Measurements from ENCODE around the gene CNTNAP2.
"Not testable (repeated sequence)": the region's sequence is repeated elsewhere in the genome, so short reads cannot be mapped to it uniquely, and the experiment has no call there.

CNTNAP2 gene

DNA sequence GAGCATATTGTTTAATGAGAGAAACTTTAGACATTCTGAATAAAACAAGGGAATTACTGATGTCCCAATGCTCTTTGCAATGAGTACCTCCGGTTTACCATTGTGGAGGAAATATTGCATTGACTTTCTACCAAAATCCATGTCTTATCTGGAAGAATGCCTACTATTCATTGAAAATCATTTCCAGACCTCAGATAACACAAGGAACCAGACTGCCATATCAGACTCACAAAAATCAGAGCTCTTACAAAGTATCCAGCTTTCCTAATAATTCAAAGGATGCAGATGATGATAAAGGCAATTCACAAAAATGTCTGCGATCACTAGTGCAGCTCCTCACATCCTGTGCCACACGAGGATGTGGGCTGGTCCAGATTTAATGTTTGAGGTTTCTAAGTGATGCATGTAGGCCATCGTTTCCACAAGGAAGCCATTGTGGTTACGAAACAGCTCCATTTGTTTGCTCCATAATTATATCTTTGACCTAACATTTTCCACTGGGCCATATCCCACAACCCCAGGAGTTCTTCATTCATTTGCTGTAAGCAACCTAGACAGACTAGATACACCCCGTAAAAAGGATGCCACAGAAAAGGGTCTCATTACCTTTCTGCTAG is 1642.8 kb downstream of the CNTNAP2 start:
- no peak overlapping the region for H3K4me3 ChIP-seq (ENCODE audit: extremely low read depth, insufficient read depth, low read length, poor library complexity, severe bottlenecking)
- H3K27ac ChIP-seq (ENCODE audit: low read depth, low read length, severe bottlenecking) = no peak overlapping the region
- H3K4me1 ChIP-seq (ENCODE audit: control insufficient read depth, insufficient read depth, low read length, poor library complexity, severe bottlenecking) = no peaks in the 10 kb centered on the region
- 96 to 100% methylated on average over 3 to 4 of the region's 6 CpGs for WGBS, 2 experiments (ENCODE audit: insufficient coverage in 2 of 2)
- H3K36me3 ChIP-seq (ENCODE audit: control insufficient read depth, insufficient read depth, low read length) = no peaks in the 10 kb centered on the region
- H3K9me3 ChIP-seq (ENCODE audit: control insufficient read depth, low read length) = no peaks in the 10 kb centered on the region

DNA sequence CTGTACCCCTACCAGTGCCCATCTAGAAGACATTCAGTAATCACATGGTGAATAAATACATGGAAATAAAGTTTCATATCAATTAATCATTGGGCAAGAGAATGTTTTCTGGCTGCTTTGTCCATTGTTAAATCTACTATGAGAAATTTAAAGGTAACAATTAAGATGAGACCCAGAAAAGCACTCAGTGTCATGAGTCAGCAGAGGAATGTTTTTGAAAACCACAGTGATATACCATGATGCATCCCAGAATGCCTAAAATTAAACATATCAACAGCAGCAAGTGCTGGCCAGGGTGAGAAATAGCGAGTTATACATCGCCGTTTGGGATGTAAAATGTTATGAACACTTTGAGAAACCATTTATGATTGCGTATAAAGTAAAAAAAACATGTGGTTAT is 1648.7 kb downstream of the CNTNAP2 start:
- Histone ChIP-seq H3K27ac (ENCODE audit: low read depth, low read length, severe bottlenecking) (no peak overlapping the region), H3K9me3 (ENCODE audit: control insufficient read depth, low read length) (no peaks in the 10 kb centered on the region), H3K36me3 (ENCODE audit: control insufficient read depth, insufficient read depth, low read length) (no peaks in the 10 kb centered on the region), H3K4me1 (ENCODE audit: control insufficient read depth, insufficient read depth, low read length, poor library complexity, severe bottlenecking) (no peaks in the 10 kb centered on the region), H3K4me3 (ENCODE audit: extremely low read depth, insufficient read depth, low read length, poor library complexity, severe bottlenecking) (no peak overlapping the region)
- no CpG with 5 or more reads among the region's 4 CpGs for whole genome bisulfite sequencing, 2 experiments (ENCODE audit: insufficient coverage in 2 of 2)

DNA sequence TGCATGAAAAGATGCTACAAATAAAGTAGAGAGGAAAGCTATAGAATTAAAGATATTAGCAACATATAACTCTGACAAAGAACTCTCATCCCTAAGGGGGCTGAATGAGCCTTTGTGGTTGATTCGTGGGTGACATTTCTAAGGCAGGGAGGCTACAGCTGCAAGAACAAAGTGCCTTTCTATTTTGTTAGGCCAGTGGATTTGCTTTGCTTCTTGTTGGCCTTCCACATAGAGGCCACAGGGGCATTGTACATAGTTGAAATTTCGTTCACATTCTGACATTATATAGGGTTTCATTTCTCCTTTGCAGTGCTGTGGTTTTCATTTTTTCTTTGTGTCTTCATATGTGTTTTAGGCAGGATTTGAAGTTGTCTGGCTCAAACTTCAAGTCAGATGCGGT is 1654.7 kb downstream of the CNTNAP2 start:
- Histone ChIP-seq H3K4me3 (ENCODE audit: extremely low read depth, insufficient read depth, low read length, poor library complexity, severe bottlenecking) (no peak overlapping the region), H3K27ac (ENCODE audit: low read depth, low read length, severe bottlenecking) (no peak overlapping the region), H3K36me3 (ENCODE audit: control insufficient read depth, insufficient read depth, low read length) (no peaks in the 10 kb centered on the region), H3K9me3 (ENCODE audit: control insufficient read depth, low read length) (peaks cover 3% of the 10 kb centered on the region), H3K4me1 (ENCODE audit: control insufficient read depth, insufficient read depth, low read length, poor library complexity, severe bottlenecking) (no peaks in the 10 kb centered on the region)
- WGBS, 2 experiments (ENCODE audit: insufficient coverage in 2 of 2) = no CpG with 5 or more reads among the region's 3 CpGs

DNA sequence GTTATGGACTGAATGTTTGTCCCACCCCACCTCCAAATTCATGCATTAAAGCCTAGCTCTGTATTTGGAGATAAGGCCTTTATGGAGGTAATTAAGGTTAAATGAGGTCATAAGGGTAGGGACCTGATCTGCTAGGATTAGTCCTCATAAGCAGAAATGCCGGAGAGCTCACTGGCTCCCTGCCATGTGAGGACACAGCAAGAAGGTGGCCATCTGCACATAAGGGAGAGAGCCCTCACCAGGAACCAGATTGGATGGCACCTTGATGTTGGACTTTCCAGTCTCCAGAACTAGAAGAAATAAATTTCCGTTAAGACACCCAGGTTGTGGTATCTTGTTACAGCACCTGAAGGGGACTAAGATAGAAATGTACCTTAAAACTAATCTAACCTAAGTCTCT is 1657.9 kb downstream of the CNTNAP2 start:
- Histone ChIP-seq H3K27ac (ENCODE audit: low read depth, low read length, severe bottlenecking) (no peak overlapping the region), H3K4me1 (ENCODE audit: control insufficient read depth, insufficient read depth, low read length, poor library complexity, severe bottlenecking) (no peaks in the 10 kb centered on the region), H3K9me3 (ENCODE audit: control insufficient read depth, low read length) (peaks cover 3% of the 10 kb centered on the region), H3K36me3 (ENCODE audit: control insufficient read depth, insufficient read depth, low read length) (no peaks in the 10 kb centered on the region), H3K4me3 (ENCODE audit: extremely low read depth, insufficient read depth, low read length, poor library complexity, severe bottlenecking) (no peak overlapping the region)
- 100% methylated on average over 1 of the region's 2 CpGs for WGBS, 2 experiments (ENCODE audit: insufficient coverage in 2 of 2)

DNA sequence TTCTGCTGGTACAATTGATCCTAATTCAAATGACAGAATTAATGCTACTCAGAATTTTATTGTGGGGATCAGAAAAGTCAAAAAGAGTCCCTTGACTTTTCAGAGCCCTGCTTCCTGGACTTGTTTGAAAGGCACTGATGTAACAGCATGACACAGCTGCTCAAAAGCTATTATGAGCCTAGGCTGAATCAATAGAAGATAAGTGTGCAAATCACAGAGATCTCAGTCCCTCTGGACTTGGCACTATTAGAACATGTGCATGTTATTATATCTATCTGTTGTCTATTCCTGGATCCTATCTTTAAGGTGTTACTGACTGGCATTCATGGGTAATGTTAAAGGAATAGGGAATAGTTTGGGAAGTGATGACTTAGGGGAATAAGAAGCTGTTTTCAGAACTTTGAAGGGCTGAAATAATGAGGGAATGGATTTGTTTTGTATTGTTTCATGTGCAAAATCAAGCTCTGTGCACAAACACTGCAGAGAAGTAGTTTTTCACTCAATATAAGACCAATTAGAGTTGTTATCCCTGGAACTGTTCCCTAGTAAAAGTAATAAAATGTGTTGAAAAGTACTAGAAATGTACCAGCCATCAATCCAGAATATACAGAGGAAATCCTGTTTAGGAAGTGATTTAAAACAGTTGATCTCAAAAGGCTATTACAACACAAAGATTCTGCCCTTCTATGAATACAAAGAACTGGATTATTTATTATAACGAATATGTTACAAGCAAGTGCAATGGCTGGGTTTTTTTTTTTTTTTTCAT is 1659.1 kb downstream of the CNTNAP2 start:
- Histone ChIP-seq H3K4me3 (ENCODE audit: extremely low read depth, insufficient read depth, low read length, poor library complexity, severe bottlenecking) (no peak overlapping the region), H3K27ac (ENCODE audit: low read depth, low read length, severe bottlenecking) (no peak overlapping the region), H3K36me3 (ENCODE audit: control insufficient read depth, insufficient read depth, low read length) (no peaks in the 10 kb centered on the region), H3K4me1 (ENCODE audit: control insufficient read depth, insufficient read depth, low read length, poor library complexity, severe bottlenecking) (no peaks in the 10 kb centered on the region), H3K9me3 (ENCODE audit: control insufficient read depth, low read length) (peaks cover 3% of the 10 kb centered on the region)
- no CpG with 5 or more reads among the region's 1 CpG for WGBS, 2 experiments (ENCODE audit: insufficient coverage in 2 of 2)

DNA sequence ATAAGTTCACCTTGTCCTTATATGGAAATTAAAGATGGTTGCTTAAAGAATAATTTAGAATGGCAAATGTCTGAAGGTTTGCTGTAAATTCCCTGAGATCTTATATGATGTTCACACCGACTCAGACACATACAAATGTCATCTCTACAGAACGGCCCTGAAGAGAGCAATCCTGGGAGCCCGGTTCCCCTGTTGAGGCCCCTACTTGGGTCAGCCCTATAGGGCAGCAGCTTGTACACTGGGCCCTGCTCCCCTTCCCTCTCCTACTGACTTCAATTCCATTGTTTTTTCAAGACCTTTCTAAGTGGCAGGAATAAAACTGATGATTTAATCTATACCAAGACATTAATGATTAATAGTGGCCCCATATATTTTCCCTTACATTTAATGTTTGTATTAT is 1660.7 kb downstream of the CNTNAP2 start:
- WGBS, 2 experiments (ENCODE audit: insufficient coverage in 2 of 2) = 58% methylated on average over 3 of the region's 3 CpGs; no CpG with 5 or more reads in 1 of the 2 experiments
- H3K9me3 ChIP-seq (ENCODE audit: control insufficient read depth, low read length) = peaks cover 3% of the 10 kb centered on the region

DNA sequence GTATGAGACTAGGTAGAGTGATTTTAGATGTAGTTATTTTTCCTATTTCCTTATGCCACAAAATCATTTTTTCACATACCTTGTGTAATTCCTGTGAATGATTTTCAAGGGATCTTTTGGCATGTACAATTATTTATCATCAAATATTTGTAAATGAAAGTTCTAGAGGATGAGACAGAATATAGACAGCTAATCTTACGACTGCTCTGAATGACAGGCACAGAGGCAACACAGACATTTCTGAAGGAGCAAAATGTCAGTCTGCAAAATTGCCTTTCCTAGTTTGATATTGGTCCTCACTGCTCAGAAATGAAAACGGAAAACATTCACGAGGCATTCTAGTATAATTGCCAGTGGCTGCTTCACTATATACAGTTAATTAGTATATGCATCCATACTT is 1663.3 kb downstream of the CNTNAP2 start:
- WGBS, 2 experiments (ENCODE audit: insufficient coverage in 2 of 2) = 83 to 92% methylated on average over 1 to 2 of the region's 3 CpGs
- H3K27ac ChIP-seq (ENCODE audit: low read depth, low read length, severe bottlenecking) = no peak overlapping the region
- no peak overlapping the region for H3K4me3 ChIP-seq (ENCODE audit: extremely low read depth, insufficient read depth, low read length, poor library complexity, severe bottlenecking)
- H3K36me3 ChIP-seq (ENCODE audit: control insufficient read depth, insufficient read depth, low read length) = no peaks in the 10 kb centered on the region
- H3K4me1 ChIP-seq (ENCODE audit: control insufficient read depth, insufficient read depth, low read length, poor library complexity, severe bottlenecking) = no peaks in the 10 kb centered on the region
- no peaks in the 10 kb centered on the region for H3K9me3 ChIP-seq (ENCODE audit: control insufficient read depth, low read length)

More for the DNA sequence above, 1660.7 kb downstream of the CNTNAP2 start:
- Histone ChIP-seq H3K36me3 (ENCODE audit: control insufficient read depth, insufficient read depth, low read length) (no peaks in the 10 kb centered on the region), H3K27ac (ENCODE audit: low read depth, low read length, severe bottlenecking) (no peak overlapping the region), H3K4me3 (ENCODE audit: extremely low read depth, insufficient read depth, low read length, poor library complexity, severe bottlenecking) (no peak overlapping the region), H3K4me1 (ENCODE audit: control insufficient read depth, insufficient read depth, low read length, poor library complexity, severe bottlenecking) (no peaks in the 10 kb centered on the region)

DNA sequence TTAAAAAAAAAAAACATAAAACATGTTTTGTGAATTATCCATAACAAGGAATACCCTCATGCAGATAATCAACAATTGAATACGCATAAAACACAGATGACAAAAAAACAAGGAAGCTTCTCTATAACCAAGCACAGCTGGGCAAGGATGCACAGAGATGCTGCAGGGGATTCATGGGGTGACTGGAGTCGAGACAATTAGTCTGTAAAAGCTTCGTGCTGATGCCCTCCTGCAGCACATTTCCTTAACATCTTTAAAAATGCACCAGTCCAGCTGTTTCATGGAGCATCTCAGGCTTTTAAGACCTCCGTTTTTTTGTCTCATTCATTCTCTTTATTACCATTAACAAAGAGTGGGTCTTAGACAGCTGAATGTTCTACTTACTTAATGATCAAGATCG is 1680.0 kb downstream of the CNTNAP2 start:
- H3K4me1 ChIP-seq (ENCODE audit: control insufficient read depth, insufficient read depth, low read length, poor library complexity, severe bottlenecking) = no peaks in the 10 kb centered on the region
- H3K4me3 ChIP-seq (ENCODE audit: extremely low read depth, insufficient read depth, low read length, poor library complexity, severe bottlenecking) = no peak overlapping the region
- no peaks in the 10 kb centered on the region for H3K36me3 ChIP-seq (ENCODE audit: control insufficient read depth, insufficient read depth, low read length)
- no peaks in the 10 kb centered on the region for H3K9me3 ChIP-seq (ENCODE audit: control insufficient read depth, low read length)
- WGBS, 2 experiments (ENCODE audit: insufficient coverage in 2 of 2) = 50% methylated on average over 2 of the region's 5 CpGs; no CpG with 5 or more reads in 1 of the 2 experiments
- H3K27ac ChIP-seq (ENCODE audit: low read depth, low read length, severe bottlenecking) = no peak overlapping the region

DNA sequence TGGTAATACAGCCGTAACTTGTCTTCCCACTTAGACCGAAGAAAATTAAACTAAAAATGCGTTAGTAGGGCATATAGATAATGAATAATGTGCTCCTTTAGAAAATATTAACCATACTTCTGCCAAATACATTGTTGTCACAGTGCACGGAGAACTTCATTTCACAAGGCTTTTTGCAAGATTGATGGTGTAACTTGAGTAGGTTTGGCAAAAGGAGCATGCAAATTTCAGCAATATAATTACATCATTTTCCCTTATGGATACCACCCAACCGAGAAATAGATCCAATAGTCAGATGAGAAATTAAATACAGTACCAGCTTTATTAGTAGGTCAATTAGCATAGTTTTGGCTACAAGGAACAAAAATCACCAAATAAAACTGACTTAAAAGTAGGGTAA is 1681.4 kb downstream of the CNTNAP2 start:
- Histone ChIP-seq H3K36me3 (ENCODE audit: control insufficient read depth, insufficient read depth, low read length) (no peaks in the 10 kb centered on the region), H3K9me3 (ENCODE audit: control insufficient read depth, low read length) (no peaks in the 10 kb centered on the region), H3K27ac (ENCODE audit: low read depth, low read length, severe bottlenecking) (no peak overlapping the region), H3K4me3 (ENCODE audit: extremely low read depth, insufficient read depth, low read length, poor library complexity, severe bottlenecking) (no peak overlapping the region), H3K4me1 (ENCODE audit: control insufficient read depth, insufficient read depth, low read length, poor library complexity, severe bottlenecking) (no peaks in the 10 kb centered on the region)
- 83% methylated on average over 1 of the region's 5 CpGs; no CpG with 5 or more reads in 1 of the 2 experiments for WGBS, 2 experiments (ENCODE audit: insufficient coverage in 2 of 2)

DNA sequence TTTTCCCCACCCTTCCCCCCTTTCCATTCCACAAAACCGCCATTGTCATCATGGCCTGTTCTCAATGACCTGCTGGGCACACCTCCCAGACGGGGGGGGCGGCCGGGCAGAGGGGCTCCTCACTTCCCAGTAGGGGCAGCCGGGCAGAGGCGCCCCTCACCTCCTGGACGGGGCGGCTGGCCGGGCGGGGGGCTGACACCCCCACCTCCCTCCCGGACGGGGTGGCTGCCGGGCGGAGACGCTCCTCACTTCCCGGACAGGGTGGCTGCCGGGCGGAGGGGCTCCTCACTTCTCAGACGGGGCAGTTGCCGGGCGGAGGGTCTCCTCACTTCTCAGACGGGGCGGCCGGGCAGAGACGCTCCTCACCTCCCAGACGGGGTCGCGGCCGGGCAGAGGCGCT is 1685.2 kb downstream of the CNTNAP2 start:
- not testable (repeated sequence) for H3K27ac ChIP-seq (ENCODE audit: low read depth, low read length, severe bottlenecking); H3K9me3 ChIP-seq (ENCODE audit: control insufficient read depth, low read length); H3K36me3 ChIP-seq (ENCODE audit: control insufficient read depth, insufficient read depth, low read length); H3K4me3 ChIP-seq (ENCODE audit: extremely low read depth, insufficient read depth, low read length, poor library complexity, severe bottlenecking); H3K4me1 ChIP-seq (ENCODE audit: control insufficient read depth, insufficient read depth, low read length, poor library complexity, severe bottlenecking)
- WGBS, 2 experiments (ENCODE audit: insufficient coverage in 2 of 2) = 90 to 100% methylated on average over 2 of the region's 30 CpGs

DNA sequence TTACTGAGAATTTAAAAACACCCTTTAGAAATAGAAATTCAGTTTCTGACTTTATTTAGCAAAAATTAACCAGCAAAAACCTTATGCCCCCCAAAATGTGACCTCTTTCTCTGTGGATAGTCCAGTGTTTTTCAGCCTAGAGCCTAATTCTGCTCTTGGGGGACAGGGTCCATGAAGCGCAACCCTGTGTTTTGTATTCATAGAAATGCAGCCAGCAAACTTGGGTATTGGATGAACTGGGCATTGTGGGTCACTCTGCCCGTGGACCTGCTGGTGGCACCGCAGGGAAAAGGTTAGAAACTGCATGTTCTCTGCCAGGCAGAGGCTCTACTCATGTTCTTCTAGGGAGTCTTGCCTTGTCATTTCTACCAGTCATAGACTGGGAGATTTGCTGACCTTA is 1686.5 kb downstream of the CNTNAP2 start:
- Histone ChIP-seq H3K36me3 (ENCODE audit: control insufficient read depth, insufficient read depth, low read length) (no peaks in the 10 kb centered on the region), H3K27ac (ENCODE audit: low read depth, low read length, severe bottlenecking) (no peak overlapping the region), H3K4me3 (ENCODE audit: extremely low read depth, insufficient read depth, low read length, poor library complexity, severe bottlenecking) (no peak overlapping the region), H3K9me3 (ENCODE audit: control insufficient read depth, low read length) (no peaks in the 10 kb centered on the region), H3K4me1 (ENCODE audit: control insufficient read depth, insufficient read depth, low read length, poor library complexity, severe bottlenecking) (no peaks in the 10 kb centered on the region)
- 90 to 93% methylated on average over 3 of the region's 3 CpGs for WGBS, 2 experiments (ENCODE audit: insufficient coverage in 2 of 2)
